ENCODE measurements around the gene RPL22L1.

The RPL22L1 gene

DNA sequence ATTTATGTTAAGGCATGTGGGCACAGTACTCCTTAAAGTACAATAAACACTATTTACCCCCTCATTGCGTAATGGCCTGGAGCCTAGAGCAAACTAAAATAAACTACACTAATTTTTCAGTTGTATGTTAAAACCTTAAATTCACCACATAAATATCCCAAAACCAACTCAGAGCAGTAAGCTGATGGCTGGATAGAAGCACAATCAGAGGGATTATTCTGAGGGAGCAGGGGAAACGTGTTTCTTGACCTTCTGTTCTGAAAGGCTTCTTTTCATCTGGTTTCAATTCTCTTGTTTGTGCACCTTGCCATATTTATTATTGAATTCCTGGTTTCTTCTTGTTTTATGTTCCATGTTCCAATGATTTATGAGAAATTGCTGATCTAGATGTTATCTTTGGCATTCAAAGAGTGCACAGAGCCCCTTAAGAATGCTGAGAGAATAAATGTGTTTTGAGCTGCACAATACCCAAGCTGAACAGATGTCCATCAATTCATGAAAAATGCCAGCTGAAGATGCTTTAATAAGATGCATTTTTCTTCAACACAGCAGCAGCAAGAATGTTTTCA, 29.6 kb downstream of the RPL22L1 start:
- no peak for DNase-seq (ENCODE audit: low read depth)
- TF ChIP-seq, protein P1, sequence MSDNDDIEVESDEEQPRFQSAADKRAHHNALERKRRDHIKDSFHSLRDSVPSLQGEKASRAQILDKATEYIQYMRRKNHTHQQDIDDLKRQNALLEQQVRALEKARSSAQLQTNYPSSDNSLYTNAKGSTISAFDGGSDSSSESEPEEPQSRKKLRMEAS (IDR thresholded peaks at IDR 0.05; ENCODE audit: low read depth, low read length), result no peak
- TF ChIP-seq POLR2A (IDR thresholded peaks at IDR 0.05; ENCODE audit: extremely low read depth, insufficient read length) (no peak), MYC (IDR thresholded peaks at IDR 0.05; ENCODE audit: low read depth, low read length) (no peak)
- TF ChIP-seq, protein P2, sequence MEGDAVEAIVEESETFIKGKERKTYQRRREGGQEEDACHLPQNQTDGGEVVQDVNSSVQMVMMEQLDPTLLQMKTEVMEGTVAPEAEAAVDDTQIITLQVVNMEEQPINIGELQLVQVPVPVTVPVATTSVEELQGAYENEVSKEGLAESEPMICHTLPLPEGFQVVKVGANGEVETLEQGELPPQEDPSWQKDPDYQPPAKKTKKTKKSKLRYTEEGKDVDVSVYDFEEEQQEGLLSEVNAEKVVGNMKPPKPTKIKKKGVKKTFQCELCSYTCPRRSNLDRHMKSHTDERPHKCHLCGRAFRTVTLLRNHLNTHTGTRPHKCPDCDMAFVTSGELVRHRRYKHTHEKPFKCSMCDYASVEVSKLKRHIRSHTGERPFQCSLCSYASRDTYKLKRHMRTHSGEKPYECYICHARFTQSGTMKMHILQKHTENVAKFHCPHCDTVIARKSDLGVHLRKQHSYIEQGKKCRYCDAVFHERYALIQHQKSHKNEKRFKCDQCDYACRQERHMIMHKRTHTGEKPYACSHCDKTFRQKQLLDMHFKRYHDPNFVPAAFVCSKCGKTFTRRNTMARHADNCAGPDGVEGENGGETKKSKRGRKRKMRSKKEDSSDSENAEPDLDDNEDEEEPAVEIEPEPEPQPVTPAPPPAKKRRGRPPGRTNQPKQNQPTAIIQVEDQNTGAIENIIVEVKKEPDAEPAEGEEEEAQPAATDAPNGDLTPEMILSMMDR (IDR thresholded peaks at IDR 0.05; ENCODE audit: low read depth, low read length), result no peak
- H3K4me3 ChIP-seq (ENCODE audit: low read depth, low read length), result no peak overlapping the region

DNA sequence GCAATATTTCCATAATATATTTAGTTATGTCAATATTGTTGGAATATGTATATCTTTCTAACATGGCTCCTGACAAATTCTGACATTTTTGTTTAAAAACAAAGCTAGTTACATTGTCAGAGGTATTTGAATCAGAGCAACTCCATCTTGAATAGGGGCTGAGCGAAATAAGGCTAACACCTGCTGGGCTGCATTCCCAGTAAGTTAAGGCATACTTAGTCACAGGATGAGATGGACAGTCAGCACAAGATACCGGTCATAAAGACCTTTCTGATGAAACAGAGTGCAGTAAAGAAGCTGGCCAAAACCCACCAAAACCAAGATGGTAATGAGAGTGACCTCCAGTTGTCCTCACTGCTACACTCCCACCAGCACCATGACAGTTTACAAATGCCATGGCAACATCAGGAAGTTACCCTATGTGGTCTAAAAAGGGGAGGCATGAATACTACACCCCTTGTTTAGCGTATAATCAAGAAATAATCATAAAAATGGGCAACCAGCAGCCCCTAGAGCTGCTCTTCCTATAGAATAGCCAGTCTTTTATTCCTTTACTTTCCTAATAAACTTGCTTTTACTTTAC, 30.4 kb downstream of the RPL22L1 start:
- H3K4me3 ChIP-seq (ENCODE audit: low read depth, low read length), result no peak overlapping the region
- TF ChIP-seq MYC (IDR thresholded peaks at IDR 0.05; ENCODE audit: low read depth, low read length), result no peak
- TF ChIP-seq POLR2A (IDR thresholded peaks at IDR 0.05; ENCODE audit: extremely low read depth, insufficient read length), result no peak
- TF ChIP-seq, protein P1 (IDR thresholded peaks at IDR 0.05; ENCODE audit: low read depth, low read length), result no peak
- TF ChIP-seq, protein P2 (IDR thresholded peaks at IDR 0.05; ENCODE audit: low read depth, low read length), result no peak

DNA sequence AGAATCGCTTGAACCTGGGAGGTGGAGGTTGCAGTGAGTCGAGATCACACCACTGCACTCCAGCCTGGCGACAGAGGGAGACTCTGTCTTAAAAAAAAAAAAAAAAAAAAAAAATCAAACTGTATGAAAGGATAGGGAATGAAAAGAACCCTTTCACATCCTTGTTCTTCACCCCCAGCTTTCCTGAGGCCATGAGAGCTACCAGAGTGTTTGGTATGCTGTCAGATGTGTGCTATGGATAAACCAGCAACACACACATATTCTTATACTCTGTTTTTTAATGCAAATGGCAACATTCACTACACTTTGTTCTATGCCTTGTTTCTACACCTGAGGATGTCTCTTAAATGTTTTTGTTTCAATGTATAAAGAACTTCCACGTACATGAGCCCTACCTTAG, 33.5 kb downstream of the RPL22L1 start:
- TF ChIP-seq, protein P2 (IDR thresholded peaks at IDR 0.05; ENCODE audit: low read depth, low read length), result no peak
- TF ChIP-seq, protein P1 (IDR thresholded peaks at IDR 0.05; ENCODE audit: low read depth, low read length), result no peak
- no peak for TF ChIP-seq POLR2A (IDR thresholded peaks at IDR 0.05; ENCODE audit: extremely low read depth, insufficient read length)
- no peak for TF ChIP-seq MYC (IDR thresholded peaks at IDR 0.05; ENCODE audit: low read depth, low read length)
- H3K4me3 ChIP-seq (ENCODE audit: low read depth, low read length), result no peak overlapping the region
- no peak for DNase-seq (ENCODE audit: low read depth)

More for the DNA sequence above, 30.4 kb downstream of the RPL22L1 start:
- DNase-seq (ENCODE audit: low read depth), result no peak

DNA sequence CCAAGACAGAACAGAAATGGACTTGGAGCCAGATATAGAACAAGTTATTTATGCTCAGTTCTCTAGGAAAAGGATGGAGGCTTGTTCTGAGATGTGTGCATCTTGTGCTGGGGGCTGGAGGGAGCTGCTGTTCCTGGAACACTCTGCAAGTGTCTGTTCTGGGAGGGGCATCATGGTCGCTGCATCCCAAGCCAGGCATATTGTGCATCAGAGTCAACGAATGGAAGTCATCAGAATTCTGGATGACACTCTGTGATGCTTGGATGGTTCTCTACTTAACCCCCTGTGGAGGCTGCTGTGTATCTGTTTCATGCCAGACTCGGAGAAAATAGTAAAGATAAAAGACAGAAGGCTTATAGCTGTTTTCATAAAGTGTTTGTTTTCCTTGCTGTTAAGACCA, 34.7 kb downstream of the RPL22L1 start:
- TF ChIP-seq, protein P2 (IDR thresholded peaks at IDR 0.05; ENCODE audit: low read depth, low read length), result no peak
- TF ChIP-seq POLR2A (IDR thresholded peaks at IDR 0.05; ENCODE audit: extremely low read depth, insufficient read length) (no peak), MYC (IDR thresholded peaks at IDR 0.05; ENCODE audit: low read depth, low read length) (no peak)
- TF ChIP-seq, protein P1 (IDR thresholded peaks at IDR 0.05; ENCODE audit: low read depth, low read length), result no peak
- no peak for DNase-seq (ENCODE audit: low read depth)

DNA sequence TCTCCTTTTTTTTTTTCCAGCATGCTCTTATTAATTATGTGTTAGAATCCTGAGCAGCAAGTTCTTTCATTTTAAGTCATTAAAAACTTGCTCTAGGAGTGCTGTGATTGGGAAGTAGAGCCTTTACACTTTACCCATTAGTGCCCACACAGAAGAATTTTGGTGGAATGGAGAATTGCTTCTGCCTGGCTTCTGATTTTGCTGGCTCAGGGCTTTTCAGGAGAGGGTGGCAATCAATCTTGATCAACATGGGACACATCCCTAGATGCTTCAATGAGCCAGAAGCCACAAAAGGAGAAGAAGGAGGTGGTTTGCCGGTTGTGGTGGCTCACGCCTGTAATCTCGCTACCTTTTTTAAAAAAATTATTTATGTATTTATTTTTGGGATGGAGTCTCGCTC, 39.4 kb downstream of the RPL22L1 start:
- TF ChIP-seq, protein P2 (IDR thresholded peaks at IDR 0.05; ENCODE audit: low read depth, low read length), result no peak
- TF ChIP-seq MYC (IDR thresholded peaks at IDR 0.05; ENCODE audit: low read depth, low read length) (no peak), POLR2A (IDR thresholded peaks at IDR 0.05; ENCODE audit: extremely low read depth, insufficient read length) (no peak)
- TF ChIP-seq, protein P1 (IDR thresholded peaks at IDR 0.05; ENCODE audit: low read depth, low read length), result no peak
- no peak for DNase-seq (ENCODE audit: low read depth)
- H3K4me3 ChIP-seq (ENCODE audit: low read depth, low read length), result no peak overlapping the region

More for the DNA sequence above, 34.7 kb downstream of the RPL22L1 start:
- no peak overlapping the region for H3K4me3 ChIP-seq (ENCODE audit: low read depth, low read length)
